Bladder microvascular endothelial cell (primary cell): ENCODE measurements around the gene TYW1B. TPM values are rescaled to one million over a fixed set of nuclear protein-coding genes. Genes with fewer than 3 reads are reported as not detected.

Source experiments
- total RNA-seq: library from RNA; depleted of rRNA; stranded (reverse); fragments of >200 nt; gene quantifications from 2 replicates; pipeline ENCODE4 v1.2.3, GENCODE V29; 2014

Gene TYW1B
- total RNA-seq, result 0.97 and 7.1 TPM in 2 replicates

GRCh38 chr7:72827839-72828591 is at the start of gene TYW1B:
Gene TYW1B (minus strand): TSS chr7:72828200. CDS start chr7:72828075, 125 bp downstream.

Other genes with a start within 250 kb of the TYW1B start
- 3.9 and 9.8 TPM in 2 replicates for gene POM121, start 96.9 kb upstream of the TYW1B start, total RNA-seq
- 0.06 TPM in 1 of 2 replicates, not detected in the other for gene TRIM74, start 141.3 kb upstream of the TYW1B start, total RNA-seq
- gene SPDYE8, start 201.6 kb upstream of the TYW1B start, total RNA-seq, result not detected in 2 replicates
- gene SPDYE11, start 229.7 kb upstream of the TYW1B start, total RNA-seq, result not detected in 2 replicates